Left ventricle myocardium inferior (tissue), 1 donor: ENCODE measurements around the gene PTPRG. TPM values are rescaled to one million over a fixed set of nuclear protein-coding genes. Genes with fewer than 3 reads are reported as not detected.

ENCODE experiments used
- DNase-seq: peaks from one replicate; pipeline ENCODE4 v3.0.0-alpha.2; 2020
- H3K27ac ChIP-seq: fragments of 200-600 bp; replicated peaks from 2 replicates; pipeline ENCODE4 v1.8.0; 2021
- H3K27me3 ChIP-seq: fragments of 200-600 bp; 2 replicates; pipeline ENCODE4 v1.8.0; 2021; ENCODE audit warnings: low read depth
- H3K36me3 ChIP-seq: fragments of 200-600 bp; 2 replicates; pipeline ENCODE4 v1.8.0; 2021
- H3K4me1 ChIP-seq: fragments of 200-600 bp; 2 replicates; pipeline ENCODE4 v1.8.0; 2021
- H3K4me3 ChIP-seq: fragments of 200-600 bp; 2 replicates; pipeline ENCODE4 v1.8.0; 2021; ENCODE audit warnings: mild to moderate bottlenecking, moderate library complexity
- H3K9me3 ChIP-seq: fragments of 200-600 bp; replicated peaks from 2 replicates; pipeline ENCODE4 v1.8.0; 2021
- intact Hi-C: fragments of 100-400 bp; cut with micrococcal nuclease; formaldehyde crosslinking; loops from one replicate; pipeline ENCODE4 v1.11.0; 2022
- total RNA-seq: library from RNA; stranded (reverse); fragmentation: NEBNext Ultra II Directional; extraction: Animal tissue kit (Norgen Biotek cat#: 25700); gene quantifications from one replicate; pipeline ENCODE4 v1.2.1, GENCODE V29; 2021
- TF ChIP-seq, protein P1 (sequence below): fragments of 200-600 bp; IDR thresholded peaks from 2 replicates; pipeline ENCODE4 v1.8.0; 2021; ENCODE audit warnings: antibody characterized with exemption, mild to moderate bottlenecking, borderline replicate concordance
- donor health status: DM: no; HTN: yes; CAD: no; lungs with severe emphysema.

The PTPRG gene
- total RNA-seq, 1 donor from 2014 or later: 29.6 TPM

DNA sequence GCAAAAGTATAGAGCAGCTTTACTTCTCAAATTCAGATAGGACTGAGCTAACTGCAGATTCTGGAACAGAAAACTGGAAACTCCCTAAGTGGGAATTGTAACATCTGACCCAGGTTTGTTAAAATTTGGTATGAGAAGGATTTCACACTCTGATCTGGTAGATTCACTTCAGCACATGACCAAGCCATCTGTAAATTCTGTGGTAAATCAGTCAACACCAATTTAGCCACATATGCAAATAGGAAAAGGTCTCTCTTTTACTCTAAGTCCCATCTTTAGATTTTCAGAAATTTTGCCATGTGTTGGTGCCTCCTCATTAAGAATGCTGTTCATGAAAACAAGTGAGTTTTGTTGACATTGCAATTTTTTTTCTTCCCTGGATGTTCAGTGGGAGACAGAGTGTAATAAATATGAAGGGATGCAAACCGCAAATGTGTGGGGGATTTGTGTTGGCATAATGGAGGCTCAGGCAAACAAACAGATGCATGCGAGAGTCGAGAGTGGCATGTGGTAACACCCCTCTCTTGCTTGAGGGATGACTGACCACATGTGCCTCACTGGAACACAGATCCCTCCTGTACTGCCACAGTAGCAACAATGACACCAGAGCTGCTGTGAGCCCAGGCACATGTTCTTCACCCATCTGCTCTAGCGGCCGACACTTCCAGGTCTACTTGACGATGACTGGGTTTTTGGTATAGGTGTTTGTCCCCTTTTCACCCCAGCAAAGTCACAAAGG is 665.4 kb downstream of the PTPRG start:
- Histone ChIP-seq H3K4me3 (no peak overlapping the region), H3K36me3 (peaks cover 18% of the 10 kb centered on the region)
- TF ChIP-seq, protein P1, sequence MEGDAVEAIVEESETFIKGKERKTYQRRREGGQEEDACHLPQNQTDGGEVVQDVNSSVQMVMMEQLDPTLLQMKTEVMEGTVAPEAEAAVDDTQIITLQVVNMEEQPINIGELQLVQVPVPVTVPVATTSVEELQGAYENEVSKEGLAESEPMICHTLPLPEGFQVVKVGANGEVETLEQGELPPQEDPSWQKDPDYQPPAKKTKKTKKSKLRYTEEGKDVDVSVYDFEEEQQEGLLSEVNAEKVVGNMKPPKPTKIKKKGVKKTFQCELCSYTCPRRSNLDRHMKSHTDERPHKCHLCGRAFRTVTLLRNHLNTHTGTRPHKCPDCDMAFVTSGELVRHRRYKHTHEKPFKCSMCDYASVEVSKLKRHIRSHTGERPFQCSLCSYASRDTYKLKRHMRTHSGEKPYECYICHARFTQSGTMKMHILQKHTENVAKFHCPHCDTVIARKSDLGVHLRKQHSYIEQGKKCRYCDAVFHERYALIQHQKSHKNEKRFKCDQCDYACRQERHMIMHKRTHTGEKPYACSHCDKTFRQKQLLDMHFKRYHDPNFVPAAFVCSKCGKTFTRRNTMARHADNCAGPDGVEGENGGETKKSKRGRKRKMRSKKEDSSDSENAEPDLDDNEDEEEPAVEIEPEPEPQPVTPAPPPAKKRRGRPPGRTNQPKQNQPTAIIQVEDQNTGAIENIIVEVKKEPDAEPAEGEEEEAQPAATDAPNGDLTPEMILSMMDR: no peak

DNA sequence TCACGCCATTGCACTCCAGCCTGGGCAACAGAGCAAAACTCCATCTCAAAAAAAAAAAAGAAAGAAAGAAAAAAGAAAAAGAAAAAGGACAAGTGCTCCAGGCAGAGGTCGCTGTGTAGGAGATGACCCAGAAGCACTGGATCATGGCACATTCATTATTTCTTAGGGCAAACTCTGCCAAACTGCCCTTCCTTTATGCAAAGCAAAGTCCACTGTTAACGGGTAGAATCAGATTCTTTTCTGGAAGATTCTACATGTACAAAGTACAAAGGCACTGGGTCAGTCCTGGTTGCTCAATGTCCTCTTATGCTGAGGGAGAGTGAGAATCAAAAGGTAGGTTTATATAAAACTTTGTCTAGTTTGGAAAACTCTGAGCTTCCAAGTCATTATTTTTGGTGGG is 667.1 kb downstream of the PTPRG start:
- no peak overlapping the region for H3K27ac ChIP-seq
- no peaks in the 10 kb centered on the region for H3K27me3 ChIP-seq
- H3K4me1 ChIP-seq: no peaks in the 10 kb centered on the region
- intact Hi-C loops: no loop called here
- H3K4me3 ChIP-seq: no peak overlapping the region
- no peaks in the 10 kb centered on the region for H3K9me3 ChIP-seq
- no peak for DNase-seq
- H3K36me3 ChIP-seq: peaks cover 6% of the 10 kb centered on the region
- TF ChIP-seq, protein P1: no peak

More for the DNA sequence above, 665.4 kb downstream of the PTPRG start:
- H3K9me3 ChIP-seq: no peaks in the 10 kb centered on the region
- no peaks in the 10 kb centered on the region for H3K4me1 ChIP-seq
- no peak for DNase-seq
- intact Hi-C loops: no loop called here
- no peak overlapping the region for H3K27ac ChIP-seq
- H3K27me3 ChIP-seq: no peaks in the 10 kb centered on the region

DNA sequence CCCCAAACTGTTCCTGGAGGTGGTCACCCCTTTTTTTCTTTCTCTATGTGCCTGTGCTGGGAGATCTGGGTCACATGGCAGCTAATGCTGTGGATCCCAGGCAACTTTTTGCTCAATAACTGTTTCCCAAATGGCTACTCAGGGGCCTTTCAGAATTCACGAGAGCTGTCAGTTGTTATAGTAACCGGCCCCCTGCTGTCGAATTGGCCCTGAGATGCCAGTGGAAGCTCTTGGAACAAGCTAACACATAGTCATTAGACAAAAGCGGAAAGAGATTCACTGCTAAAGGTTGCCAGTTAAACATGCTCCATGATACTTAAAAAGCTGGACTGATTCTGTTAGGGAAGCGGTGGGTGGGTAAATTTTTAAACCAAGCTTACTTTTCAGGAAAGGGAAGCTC is 667.8 kb downstream of the PTPRG start:
- no peaks in the 10 kb centered on the region for H3K27me3 ChIP-seq
- no peak for DNase-seq
- H3K36me3 ChIP-seq: peaks cover 6% of the 10 kb centered on the region
- TF ChIP-seq, protein P1: no peak
- H3K27ac ChIP-seq: no peak overlapping the region
- no peaks in the 10 kb centered on the region for H3K9me3 ChIP-seq
- H3K4me3 ChIP-seq: no peak overlapping the region
- H3K4me1 ChIP-seq: no peaks in the 10 kb centered on the region
- intact Hi-C loops: no loop called here

DNA sequence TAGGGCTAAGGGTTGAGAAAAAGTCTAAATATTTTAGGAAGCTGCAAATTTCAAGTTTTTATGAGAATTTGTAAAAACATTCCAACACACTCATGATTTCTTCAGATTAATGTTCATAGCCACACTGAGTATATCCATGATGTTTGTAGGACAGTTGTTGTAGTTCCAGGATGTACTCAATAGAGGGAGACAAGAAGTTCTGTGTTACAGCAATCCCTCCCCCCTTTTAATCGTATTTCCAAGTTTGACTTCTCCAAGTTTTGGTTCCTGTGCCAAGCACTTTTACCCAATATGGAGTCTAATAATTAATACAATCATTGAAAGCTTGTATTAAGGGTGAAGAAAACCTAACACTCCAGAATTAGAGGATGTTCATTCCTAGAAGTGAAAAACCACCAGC is 668.5 kb downstream of the PTPRG start:
- DNase-seq: no peak
- no peak overlapping the region for H3K27ac ChIP-seq
- intact Hi-C loops: no loop called here
- peaks cover 6% of the 10 kb centered on the region for H3K36me3 ChIP-seq
- H3K4me1 ChIP-seq: no peaks in the 10 kb centered on the region
- H3K4me3 ChIP-seq: no peak overlapping the region
- no peaks in the 10 kb centered on the region for H3K27me3 ChIP-seq
- no peaks in the 10 kb centered on the region for H3K9me3 ChIP-seq
- TF ChIP-seq, protein P1: peak; percentile 46

DNA sequence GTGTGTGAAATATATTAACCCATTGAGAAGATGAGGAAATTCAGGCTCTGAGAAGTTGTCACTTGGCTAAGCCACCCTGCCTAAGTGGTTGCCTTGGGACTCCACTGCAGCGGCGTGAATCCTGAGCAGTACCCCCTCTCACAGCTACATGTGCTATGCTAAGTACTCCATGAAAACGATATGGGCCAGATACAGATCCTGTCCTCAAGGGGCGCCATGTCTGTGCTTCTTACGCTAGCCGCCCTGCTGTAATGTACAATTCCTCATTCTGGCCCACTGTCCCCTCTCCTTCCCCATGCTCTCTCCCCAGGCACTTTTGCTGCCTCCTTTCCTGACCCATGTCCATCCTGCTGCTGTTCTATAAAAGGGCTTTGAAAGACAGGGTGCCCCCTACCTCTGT is 671.7 kb downstream of the PTPRG start:
- H3K27ac ChIP-seq: no peak overlapping the region
- H3K27me3 ChIP-seq: no peaks in the 10 kb centered on the region
- peaks cover 30% of the 10 kb centered on the region for H3K4me1 ChIP-seq
- H3K4me3 ChIP-seq: no peak overlapping the region
- intact Hi-C loops: no loop called here
- H3K9me3 ChIP-seq: no peaks in the 10 kb centered on the region
- TF ChIP-seq, protein P1: no peak
- no peak for DNase-seq
- H3K36me3 ChIP-seq: no peaks in the 10 kb centered on the region
